ENCODE data around the gene BHLHA9.
"Not testable (repeated sequence)": the region's sequence is repeated elsewhere in the genome, so short reads cannot be mapped to it uniquely, and the experiment has no call there.

BHLHA9 gene

DNA sequence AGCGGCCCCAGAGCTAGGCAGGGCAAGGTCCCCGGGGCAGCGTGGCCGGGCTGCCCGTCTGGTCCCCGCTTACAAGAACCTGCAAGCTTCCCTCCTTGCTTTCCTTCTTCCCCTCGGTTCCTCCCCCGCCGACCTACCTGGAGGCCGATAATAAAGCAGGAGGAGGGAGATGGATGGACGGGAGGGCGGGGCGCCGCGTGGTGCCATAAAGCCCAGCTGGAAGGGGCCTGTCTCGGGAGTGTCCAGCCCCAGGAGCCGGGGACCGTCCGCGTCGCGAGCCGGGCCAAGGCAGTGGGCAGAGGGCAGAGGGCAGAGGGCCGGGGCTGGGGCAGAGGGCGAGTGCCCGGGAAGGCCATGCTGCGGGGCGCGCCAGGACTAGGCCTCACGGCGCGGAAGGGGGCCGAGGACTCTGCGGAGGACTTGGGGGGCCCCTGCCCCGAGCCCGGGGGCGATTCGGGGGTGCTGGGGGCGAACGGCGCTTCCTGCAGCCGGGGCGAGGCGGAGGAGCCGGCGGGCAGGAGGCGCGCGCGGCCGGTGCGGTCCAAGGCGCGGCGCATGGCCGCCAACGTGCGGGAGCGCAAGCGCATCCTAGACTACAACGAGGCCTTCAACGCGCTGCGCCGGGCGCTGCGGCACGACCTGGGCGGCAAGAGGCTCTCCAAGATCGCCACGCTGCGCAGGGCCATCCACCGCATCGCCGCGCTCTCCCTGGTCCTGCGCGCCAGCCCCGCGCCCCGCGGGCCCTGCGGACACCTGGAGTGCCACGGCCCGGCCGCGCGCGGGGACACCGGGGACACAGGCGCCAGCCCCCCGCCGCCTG lies at the start of gene BHLHA9:
TSS of gene BHLHA9 (plus strand) at position 235 of the 820 bp plus-strand sequence. CDS start at position 355, 120 bp downstream.
- DNase-seq, result no peak

DNA sequence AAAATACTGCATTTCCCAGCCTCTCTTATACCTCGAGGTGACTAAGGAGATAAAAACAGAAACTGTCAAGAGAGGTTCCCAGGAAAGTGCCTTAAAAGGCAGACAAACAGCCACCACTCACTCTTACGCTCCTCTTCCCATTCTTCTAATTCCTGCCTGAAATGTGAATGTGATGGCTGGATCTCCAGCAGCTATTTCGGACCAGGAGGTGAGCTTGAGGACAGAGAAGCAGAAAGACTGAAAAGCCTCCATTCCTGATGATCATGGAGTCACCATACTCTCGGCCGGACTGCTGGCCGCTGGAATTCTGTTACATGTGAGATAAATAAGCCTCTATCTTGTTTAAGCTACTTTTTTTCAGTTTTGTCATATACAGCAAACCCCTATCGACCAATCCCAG lies 49.0 kb upstream of the BHLHA9 start:
- no peak for DNase-seq

DNA sequence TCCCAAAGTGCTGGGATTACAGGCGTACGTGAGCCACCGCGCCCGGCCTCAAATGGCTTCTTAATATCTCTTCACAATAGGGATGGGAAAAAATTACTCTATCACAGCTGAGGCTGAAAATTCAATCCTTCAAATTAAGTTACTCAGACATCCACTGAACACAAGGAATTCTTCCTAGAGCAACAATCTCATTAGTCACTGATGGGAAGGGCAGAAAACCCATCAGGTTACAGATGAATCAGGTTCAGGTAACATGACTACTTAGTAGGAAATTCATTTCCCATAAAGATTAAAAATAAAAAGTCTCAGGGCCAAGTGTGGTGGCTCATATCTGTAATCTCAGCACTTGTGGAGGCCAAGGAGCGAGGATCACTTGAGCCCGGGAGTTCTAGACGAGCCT lies 47.9 kb upstream of the BHLHA9 start:
- DNase-seq, result no peak

DNA sequence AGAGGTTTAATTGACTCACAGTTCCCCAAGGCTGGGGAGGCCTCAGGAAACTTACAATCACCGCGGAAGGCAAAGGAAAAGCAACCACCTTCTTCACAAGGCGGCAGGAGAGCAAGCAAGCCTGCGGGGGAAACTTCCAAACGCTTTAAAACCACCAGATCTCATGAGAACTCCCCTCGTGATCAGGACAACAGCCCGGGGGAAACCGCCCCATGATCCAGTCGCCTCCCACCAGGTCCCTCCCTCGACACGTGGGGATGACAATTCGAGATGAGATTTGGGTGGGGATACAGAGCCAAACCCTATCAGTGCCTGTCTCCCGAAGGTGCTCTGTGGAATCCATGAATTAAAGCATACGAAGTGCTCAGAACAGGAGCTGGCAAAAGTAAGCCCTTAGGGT lies 46.6 kb upstream of the BHLHA9 start:
- no peak for DNase-seq

DNA sequence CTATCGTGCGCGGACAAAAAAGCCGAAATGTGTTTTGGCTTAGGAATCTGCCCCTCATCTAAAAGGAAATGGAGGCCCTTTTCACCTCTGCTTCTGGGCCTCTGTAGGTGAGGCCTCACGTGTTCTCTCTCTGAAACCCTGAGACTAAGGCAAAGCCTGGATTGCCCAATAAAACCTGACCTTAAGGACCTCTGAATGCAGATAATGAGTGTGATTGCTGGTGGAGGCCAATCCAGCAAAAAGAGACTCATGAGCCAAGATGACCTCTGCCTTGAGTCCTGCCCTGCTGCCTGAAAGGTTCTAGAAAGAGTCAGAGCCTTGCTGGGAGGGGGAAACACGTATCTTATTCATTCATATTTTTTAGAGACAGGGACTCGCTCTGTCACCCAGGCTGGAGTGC lies 45.9 kb upstream of the BHLHA9 start:
- DNase-seq, result no peak

DNA sequence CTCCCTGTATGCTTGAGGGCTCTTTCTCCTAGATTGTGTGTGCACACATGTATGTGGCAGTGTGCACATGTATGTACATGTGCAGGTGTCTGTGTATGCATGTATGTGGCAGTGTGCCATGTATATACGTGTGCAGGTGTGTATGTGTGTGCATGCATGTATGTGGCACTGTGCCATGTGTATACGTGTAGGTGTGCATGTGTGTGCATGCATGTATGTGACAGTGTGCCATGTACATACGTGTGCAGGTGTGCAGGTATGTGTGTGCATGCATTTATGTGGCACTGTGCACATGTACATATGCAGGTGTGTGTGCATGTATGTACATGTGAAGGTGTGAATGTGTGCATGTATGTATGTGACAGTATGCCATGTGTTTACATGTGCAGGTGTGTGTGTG lies 43.9 kb upstream of the BHLHA9 start:
- DNase-seq, result no peak

DNA sequence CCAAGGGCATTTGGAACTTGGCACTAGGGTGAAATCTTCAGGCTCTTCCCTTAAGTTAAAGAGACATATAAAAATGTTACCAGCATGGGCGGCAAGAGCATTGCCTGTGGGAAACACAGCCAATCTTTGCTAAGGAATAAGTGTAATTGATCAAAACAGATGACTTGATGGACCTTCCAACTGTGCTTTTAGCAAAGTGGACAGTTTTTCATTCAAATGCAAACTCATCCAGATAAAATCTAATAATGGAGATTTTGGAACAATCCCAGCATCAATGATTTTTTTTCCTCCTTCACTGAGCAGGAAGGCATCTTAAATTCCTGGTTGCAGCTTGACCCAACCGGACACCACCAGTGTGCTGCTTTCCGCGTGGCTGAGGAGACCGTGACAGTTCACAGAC lies 42.9 kb upstream of the BHLHA9 start:
- DNase-seq, result no peak

DNA sequence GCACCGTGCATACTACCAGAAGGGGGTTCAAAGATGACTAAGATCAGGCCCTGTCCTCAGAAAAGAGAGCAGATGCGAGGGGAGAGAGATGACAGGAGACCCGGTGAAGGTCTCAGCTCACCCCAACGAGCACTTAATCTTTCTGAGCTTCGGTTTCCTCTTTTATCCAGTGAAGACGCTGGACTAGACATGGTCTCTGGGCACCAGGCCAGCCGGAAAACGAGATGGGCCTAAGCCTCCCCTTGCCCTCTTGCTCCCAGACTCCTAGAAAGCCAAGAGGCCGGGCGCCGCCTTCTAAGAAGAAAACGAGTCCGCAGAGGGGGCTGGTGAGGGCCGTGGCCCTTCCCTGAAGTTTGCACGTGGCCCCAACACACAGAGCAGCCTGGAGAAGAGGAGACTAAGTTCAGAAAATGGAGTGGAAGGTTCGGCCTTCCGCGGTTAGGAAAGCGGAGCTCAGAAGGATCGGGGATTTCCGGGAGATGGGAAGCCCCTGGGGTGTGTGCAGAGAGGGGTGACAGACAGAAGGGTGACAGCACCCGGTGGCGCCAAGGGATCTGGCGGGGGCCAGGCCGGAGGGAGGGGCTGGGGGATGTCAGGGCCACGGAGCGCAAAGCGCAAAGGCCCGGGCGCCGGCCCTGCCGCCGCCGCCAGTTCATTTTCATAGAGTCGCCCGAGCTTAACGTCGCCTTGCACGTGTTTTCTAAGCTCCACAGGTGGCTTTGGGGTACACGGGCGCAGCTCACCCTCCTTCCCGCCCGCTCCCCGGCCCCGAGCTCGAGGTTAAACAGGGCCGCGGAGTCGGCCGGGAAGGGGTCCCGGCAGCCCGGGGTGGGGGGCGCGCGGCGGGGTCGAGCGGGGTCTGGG lies 42.1 kb upstream of the BHLHA9 start:
- DNase-seq, result peak; percentile 21

DNA sequence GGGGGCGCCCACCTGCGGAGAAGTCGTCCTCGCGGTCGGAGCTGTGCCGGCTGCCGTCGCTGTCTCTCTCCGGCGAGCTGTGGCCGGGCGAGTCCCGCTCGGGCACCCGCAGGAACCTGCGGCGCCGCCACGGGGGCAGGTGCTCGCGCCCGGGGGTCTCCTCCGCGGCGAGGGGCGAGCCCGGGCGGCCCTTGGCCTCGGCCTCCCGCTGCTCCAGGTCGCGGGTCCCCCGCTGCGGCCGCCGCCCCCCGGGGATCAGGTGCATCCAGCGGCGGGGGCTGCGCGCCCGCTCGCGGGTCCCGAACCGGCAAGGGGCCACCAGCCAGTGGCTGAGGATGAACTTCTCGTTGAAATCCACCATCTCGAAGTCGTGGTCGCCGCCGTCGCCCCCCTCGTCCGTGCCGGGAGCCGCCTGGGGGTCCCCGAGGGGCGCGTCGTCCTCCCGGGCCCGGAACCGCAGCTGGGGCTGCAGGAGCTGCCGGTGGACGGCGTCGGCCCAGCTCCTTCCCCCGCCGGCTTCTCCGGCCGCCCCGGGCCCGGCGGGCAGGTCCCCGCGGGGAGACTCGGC lies 41.4 kb upstream of the BHLHA9 start:
- no peak for DNase-seq

DNA sequence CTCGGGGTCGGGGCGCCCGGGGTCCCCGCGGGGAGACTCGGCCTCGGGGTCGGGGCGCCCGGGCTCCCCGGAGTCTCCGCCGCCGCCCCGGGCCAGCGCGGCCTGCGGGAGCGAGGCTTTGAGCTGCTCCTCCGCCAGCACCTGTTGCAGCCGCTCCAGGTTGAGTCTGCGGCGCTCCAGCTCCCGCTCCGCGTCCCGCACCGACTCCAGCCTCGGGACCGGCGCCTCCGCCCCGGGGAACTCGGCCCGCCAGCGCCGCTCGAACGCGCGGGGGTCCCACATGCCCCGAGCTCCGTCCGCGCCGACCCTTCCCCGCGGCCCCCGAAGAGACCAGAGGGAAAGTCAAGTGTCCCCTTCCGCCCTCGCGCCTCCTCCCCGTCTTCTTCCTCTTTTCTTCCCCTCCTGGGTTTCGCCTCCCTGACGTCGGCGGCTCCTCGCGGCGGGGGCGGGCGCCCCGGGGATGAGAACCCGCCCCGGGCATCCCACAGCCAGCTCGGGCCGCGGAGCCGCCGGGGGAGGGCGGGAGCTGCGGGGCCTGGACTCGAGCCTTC lies 40.8 kb upstream of the BHLHA9 start:
- peak; percentile 29 for DNase-seq

DNA sequence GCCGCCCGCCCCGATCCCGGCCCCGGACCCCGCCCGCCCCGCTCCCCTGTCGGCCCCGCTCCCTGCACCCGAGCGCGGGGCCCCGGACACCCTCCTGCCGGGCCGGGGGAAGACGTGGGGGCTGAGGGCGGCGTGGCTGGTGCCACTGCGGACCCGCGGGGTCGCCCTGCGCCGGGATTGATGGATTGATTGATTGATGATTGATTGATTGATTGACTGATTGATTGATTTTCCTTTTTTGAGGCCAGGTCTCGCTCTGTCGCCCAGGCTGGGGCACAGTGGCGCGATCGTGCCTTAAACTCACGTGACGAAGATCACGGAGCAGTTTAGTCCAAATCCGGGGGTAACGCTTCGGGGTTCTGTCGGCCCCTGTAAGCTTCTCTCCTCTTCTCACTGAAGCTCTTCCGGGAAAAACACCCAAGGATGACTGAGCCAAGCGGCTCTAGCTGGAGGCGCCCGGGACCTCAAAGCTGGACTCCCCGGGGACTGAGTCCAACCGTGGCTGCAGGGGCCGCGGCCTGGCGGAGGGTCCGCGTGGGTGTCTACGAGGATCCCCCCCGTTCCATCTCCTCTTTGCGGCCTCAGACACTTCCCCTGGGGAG lies 40.2 kb upstream of the BHLHA9 start:
- DNase-seq, result no peak

DNA sequence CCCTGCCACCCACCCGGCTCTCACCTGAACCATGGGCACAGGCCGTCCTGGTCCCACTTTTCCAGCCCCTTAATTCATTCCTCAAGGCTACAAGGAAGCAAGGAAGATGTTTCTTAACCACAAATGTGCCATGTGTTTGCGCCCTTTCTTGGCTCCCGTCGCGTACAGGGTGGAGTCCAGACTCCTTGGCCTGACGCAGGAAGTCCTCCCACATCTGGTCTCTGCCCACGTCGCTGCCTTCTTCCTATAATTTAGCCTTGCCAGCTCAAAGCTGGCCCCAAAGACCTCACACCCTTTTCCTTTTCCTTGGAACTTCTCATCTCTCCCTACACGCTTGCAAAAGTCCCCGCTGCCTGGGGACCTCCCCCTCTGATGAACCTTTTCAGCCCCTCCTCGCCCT lies 38.8 kb upstream of the BHLHA9 start:
- no peak for DNase-seq

DNA sequence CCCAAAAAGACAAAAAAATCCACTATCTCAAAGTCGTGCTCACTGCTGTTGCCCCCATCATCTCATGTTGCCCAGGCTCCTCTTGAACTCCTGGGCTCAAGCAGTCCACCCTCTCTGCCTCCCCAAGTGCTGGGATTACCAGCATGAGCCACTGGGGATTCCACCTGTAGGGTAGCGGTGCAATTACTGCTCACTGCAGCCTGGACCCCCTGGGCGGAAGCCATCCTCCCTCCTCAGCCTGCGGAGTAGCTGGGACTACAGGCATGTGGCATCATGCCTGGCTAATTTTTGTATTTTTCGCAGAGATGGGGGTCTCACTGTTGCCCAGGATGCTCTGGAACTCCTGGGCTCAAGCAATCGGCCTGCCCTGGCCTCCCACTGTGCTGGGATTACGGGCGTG lies 37.9 kb upstream of the BHLHA9 start:
- no peak for DNase-seq

DNA sequence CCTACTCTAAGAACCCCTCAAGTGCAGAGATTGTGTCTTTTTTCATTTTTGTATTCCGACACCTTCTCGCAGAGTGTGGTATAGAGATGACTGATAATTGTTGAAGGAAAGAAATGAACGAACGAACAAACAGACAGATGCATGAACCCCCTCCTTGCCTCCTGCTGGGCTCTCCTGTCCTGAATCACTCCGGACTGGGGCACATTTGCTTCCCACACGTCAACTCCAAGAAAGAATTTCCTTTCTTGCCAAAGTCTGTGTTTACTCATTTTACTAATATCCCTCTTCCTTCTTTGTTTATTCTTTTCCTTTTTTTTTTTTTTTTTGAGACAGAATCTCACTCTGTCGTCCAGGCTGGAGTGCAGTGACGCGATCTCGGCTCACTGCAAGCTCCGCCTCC lies 37.5 kb upstream of the BHLHA9 start:
- DNase-seq, result no peak

DNA sequence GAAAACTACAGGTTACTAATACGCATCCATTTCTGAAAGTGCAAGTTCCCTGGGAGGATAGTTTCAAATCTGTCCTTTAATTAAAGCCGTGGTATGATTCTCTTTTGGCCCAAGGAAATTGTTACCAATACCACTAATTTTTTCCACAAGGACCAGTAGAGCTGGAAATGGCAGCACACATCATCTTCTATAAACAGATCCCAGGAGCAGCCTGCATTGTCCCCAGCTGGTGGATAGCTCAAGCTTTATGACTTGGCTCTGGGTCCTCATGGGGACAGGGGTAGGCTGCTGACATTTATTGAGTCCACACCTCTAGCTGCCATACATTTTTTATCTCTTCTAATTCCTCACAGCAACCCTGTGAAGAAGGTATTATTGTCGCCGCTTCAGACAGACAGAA lies 35.8 kb upstream of the BHLHA9 start:
- no peak for DNase-seq

DNA sequence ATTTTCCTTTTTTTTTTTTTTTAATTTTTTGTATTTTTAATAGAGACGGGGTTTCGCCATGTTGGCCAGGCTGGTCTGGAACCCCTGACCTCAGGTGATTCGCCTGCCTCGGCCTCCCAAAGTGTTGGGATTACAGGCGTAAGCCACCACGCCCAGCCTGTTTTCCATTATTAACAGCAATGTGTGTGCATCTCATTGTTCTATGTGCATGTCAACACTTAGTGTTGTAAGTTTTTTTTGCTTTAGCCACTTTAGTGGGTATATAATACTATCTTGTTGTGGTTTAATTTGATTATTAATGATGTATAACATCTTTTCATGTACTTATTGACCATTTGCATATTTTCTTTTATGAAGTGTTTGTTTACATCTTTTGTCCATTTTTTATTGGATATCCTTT lies 32.8 kb upstream of the BHLHA9 start:
- no peak for DNase-seq

DNA sequence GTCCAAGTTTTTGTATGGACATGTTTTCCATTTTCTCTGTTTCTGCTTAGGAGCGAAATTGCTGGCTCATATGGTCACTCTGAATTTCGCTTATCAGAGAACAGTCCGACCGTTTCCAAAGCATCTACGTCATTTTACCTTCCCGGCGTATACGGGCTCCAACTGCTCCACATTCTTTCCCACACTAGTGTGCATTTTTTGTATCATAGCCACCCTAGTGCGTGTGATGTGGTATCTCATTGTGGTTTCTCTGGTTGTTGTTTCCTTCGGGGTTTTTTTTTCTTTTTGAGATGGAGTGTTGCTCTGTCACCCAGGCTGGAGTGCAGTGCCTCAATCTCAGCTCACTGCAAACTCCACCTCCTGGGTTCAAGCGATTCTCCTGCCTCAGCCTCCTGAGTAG lies 31.0 kb upstream of the BHLHA9 start:
- no peak for DNase-seq

DNA sequence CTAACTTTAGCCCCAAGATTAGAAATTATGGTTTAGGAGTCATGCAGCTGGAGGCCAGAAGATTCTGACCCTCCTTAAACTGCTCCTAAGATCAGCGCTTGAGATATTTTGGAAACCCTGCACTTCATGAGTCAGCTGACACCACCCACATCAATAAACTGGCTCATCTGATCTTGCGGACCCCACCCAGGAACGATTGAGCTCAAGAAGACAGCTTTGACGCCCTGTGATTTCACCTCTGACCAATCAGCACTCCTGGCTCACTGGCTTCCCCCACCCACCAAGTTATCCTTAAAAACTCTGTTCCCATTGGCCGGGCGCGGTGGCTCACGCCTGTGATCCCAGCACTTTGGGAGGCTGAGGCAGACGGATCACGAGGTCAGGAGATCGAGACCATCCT lies 29.8 kb upstream of the BHLHA9 start:
- DNase-seq, result not testable (repeated sequence)

DNA sequence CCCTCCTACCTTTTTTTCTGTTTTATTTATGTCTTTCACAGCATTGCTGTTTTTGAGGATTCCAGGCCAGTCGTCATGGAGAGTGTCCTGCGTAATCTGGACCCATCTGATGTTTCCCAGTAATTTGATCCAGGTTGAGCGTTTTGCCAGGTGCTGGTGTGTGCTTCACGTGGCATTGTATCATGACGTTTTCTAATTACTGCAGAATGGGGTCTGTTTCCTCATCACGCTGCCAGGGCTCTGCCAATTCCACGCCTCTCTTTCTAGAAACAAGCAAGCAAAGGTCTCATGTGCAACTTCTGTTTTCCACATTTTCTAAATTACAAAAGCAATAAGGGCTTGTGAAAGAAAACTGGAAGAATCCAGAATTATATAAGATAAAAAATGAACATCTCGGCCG lies 28.3 kb upstream of the BHLHA9 start:
- no peak for DNase-seq

DNA sequence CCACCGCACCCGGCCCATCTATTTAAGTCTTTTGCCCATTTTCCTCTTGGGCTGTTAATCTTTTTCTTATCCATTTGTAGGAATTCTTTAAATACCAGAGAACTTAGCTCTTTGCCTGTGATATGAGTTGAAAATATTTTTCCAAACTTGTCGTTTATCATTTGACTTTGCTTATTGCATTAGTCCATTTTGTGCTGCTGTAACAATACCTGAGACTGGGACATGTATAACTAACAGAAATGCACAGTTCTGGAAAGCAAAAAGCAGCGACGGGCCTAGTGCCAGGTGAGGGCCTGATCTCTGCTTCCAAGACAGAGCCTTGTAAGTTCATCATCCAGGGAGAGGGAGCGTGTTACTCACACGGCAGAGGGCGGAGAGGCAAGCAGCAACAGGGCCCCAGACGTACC lies 25.6 kb upstream of the BHLHA9 start:
- DNase-seq, result no peak

DNA sequence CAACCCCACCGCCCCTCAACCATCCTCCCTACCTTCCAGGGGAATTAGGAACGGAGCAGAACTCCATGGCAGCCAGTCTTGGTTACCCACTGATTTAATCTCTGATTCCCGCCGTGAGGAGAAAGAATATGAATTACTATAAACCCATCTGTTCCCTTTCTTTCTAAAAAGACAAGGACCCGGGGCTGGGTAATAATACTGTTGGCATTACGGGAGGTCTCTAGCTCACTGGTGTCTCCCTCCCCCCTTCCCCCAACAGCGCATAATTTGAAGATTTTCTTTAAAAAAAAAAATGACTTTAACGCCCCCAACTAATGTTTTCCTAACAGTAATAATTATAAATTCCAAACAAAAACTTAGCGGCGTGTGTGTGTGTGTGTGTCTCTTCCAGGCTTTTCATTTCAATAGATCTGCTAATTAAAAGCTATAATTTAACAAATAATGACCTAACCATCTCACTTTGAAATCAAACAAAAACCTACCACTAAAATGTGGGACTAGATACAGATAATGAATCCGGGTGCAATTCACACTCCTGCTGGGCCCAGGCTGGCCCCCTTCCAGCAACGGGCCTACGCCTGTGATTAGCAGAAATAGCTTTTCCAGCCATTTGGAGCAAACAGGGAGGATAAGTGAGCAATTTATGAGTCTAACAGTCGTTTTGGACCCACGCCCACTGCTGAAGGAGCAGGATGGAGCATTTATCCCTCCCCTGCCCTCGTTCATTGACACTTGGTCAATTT lies 18.2 kb upstream of the BHLHA9 start:
- no peak for DNase-seq

DNA sequence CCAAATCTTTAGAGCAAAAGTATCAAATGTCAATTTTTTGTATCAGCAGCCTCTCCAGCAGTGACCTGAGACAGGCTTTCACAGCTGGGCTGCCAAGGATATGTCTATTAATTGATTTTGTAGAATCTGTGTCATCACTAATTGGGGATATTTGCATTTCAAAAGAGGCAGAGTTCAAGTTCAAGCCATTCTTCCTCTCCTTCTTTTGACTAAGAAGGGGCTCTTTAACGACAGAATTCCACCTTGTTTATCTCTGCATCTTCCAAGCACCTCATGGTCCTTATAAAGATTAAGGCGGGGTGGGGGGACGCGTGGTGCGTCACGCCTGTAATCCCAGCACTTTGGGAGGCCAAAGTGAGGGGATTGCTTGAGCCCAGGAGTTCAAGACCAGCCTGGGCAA lies 15.2 kb upstream of the BHLHA9 start:
- DNase-seq, result no peak

All from activated gamma-delta T cell treated with Interleukin-2 at 50 U/mL for 16 hours (primary cell).